ENCODE measurements around the gene SLC6A17. TPM values are rescaled to one million over a fixed set of nuclear protein-coding genes. Genes with fewer than 3 reads are reported as not detected.

The SLC6A17 gene
- total and polyA plus RNA-seq, 2 donors: 0.05 to 0.10 TPM

- Histone ChIP-seq H3K36me3 (ENCODE audit: insufficient read depth) (no peaks in the 10 kb centered on the region), H3K27ac (ENCODE audit: low read depth) (no peak overlapping the region), H3K4me1 (ENCODE audit: insufficient read depth) (no peaks in the 10 kb centered on the region), H3K4me3 (ENCODE audit: low read depth, low read length) (no peak overlapping the region)
- 15% methylated on average over 12 of the region's 12 CpGs for WGBS
- DNase-seq (ENCODE audit: extremely low spot score): no peak
These were observed 29.2 kb upstream of the SLC6A17 start for GRCh38 chr1:110120960-110121561.

DNA sequence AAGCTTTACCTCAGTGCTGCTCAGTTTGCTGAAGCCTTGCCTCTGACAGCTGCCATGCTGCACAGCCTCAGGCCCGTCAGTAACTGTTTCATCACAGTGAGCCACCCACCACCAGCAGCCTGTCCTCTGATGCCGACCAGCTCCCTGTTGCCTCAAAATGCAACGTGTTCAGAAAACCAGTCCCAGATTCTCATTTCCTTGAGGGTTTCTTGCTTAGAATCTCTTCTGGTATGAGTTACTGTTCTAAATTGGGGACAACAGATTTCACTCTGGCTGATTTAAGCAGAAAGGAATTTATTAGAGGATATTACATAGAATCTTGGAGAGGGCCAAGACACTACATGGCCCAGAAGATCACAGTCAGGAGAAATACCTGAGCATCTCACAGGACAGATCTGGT, 27.1 kb upstream of the SLC6A17 start:
- WGBS: 54% methylated on average over 3 of the region's 3 CpGs
- H3K27ac ChIP-seq (ENCODE audit: low read depth): no peak overlapping the region
- no peak overlapping the region for H3K4me3 ChIP-seq (ENCODE audit: low read depth, low read length)

GRCh38 chr1:110125810-110126209, 24.5 kb upstream of the SLC6A17 start:
- WGBS: 93% methylated on average over 4 of the region's 4 CpGs
- Histone ChIP-seq H3K27ac (ENCODE audit: low read depth) (no peak overlapping the region), H3K36me3 (ENCODE audit: insufficient read depth) (no peaks in the 10 kb centered on the region), H3K4me3 (ENCODE audit: low read depth, low read length) (no peak overlapping the region), H3K4me1 (ENCODE audit: insufficient read depth) (no peaks in the 10 kb centered on the region)
- DNase-seq (ENCODE audit: extremely low spot score): no peak

More for the DNA sequence above, 27.1 kb upstream of the SLC6A17 start:
- no peaks in the 10 kb centered on the region for H3K4me1 ChIP-seq (ENCODE audit: insufficient read depth)
- no peaks in the 10 kb centered on the region for H3K36me3 ChIP-seq (ENCODE audit: insufficient read depth)
- no peak for DNase-seq (ENCODE audit: extremely low spot score)

DNA sequence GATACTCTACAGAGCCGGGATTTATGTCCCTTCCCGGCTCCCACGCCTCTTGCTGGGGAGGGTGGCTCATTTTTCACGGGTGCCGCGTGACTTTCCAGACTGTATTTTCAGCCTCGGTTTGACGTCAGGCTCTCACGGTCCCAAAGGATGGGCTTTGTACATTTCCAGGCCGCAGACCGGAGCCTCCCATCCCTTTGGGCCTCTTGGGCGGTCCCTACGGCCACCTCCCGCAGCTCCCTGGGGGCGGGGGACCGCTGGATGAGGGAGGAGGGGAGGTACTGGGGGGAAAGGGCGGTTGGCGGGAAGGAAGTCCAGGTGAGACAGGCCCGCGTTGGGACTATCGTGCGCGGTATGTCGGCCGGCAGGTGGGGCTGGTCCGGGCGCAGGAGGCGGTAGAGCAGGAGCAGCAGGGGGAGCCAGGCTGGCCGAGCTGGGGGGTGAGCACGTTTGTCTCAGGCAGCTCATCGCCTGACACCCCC, 20.1 kb upstream of the SLC6A17 start:
- WGBS: 4% methylated on average over 31 of the region's 31 CpGs
- no peak for DNase-seq (ENCODE audit: extremely low spot score)
- Histone ChIP-seq H3K36me3 (ENCODE audit: insufficient read depth) (no peaks in the 10 kb centered on the region), H3K4me3 (ENCODE audit: low read depth, low read length) (no peak overlapping the region), H3K4me1 (ENCODE audit: insufficient read depth) (no peaks in the 10 kb centered on the region), H3K27ac (ENCODE audit: low read depth) (no peak overlapping the region)

DNA sequence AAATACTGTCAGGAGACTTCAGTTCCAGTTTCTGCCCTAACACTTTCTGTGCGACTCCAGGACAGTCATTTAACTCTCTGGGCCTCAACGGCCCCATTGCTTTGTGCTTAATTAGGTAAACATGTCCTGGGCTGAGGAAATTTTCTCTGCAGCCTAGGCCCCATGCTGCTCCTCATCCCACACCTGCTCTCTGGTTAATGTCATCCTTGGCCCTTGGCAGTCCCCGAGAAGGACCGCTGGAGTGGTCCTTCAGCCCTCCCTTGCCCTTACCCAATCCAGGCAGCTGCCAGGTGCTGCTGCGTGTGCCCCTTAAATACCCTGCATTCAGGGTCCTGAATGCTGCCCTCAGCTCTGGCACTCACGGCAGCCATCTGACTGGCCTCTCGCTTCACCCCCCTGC, 19.3 kb upstream of the SLC6A17 start:
- no peaks in the 10 kb centered on the region for H3K36me3 ChIP-seq (ENCODE audit: insufficient read depth)
- DNase-seq (ENCODE audit: extremely low spot score): no peak
- WGBS: 58% methylated on average over 7 of the region's 7 CpGs
- no peak overlapping the region for H3K4me3 ChIP-seq (ENCODE audit: low read depth, low read length)
- H3K4me1 ChIP-seq (ENCODE audit: insufficient read depth): no peaks in the 10 kb centered on the region
- no peak overlapping the region for H3K27ac ChIP-seq (ENCODE audit: low read depth)

GRCh38 chr1:110132682-110133081, 17.6 kb upstream of the SLC6A17 start:
- DNase-seq (ENCODE audit: extremely low spot score): no peak
- H3K4me3 ChIP-seq (ENCODE audit: low read depth, low read length): no peak overlapping the region
- H3K27ac ChIP-seq (ENCODE audit: low read depth): no peak overlapping the region
- H3K36me3 ChIP-seq (ENCODE audit: insufficient read depth): no peaks in the 10 kb centered on the region
- no peaks in the 10 kb centered on the region for H3K4me1 ChIP-seq (ENCODE audit: insufficient read depth)

DNA sequence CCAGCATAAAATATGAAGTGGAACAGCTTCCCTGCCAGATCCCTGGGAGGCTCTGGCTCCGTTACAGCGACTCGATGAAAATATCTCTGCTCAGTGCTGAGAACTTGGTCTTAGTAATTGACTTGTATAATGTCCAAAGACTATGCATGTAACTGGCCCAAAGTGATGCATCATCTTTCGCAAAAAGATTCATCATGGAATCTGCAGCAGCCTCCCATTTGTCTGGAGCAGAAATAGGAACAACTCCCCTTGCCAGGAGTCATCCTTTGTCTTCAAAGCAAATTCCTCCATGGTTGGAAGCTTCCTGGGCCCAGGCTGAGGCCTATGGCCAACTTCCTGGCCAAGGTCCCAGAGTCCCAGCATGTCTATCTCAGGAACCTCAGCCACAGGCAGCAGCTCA, 16.9 kb upstream of the SLC6A17 start:
- WGBS: 84% methylated on average over 4 of the region's 4 CpGs
- Histone ChIP-seq H3K4me1 (ENCODE audit: insufficient read depth) (no peaks in the 10 kb centered on the region), H3K36me3 (ENCODE audit: insufficient read depth) (no peaks in the 10 kb centered on the region), H3K4me3 (ENCODE audit: low read depth, low read length) (no peak overlapping the region), H3K27ac (ENCODE audit: low read depth) (no peak overlapping the region)
- DNase-seq (ENCODE audit: extremely low spot score): no peak

GRCh38 chr1:110134050-110134595, 16.2 kb upstream of the SLC6A17 start:
- Histone ChIP-seq H3K4me3 (ENCODE audit: low read depth, low read length) (no peak overlapping the region), H3K36me3 (ENCODE audit: insufficient read depth) (no peaks in the 10 kb centered on the region), H3K27ac (ENCODE audit: low read depth) (no peak overlapping the region), H3K4me1 (ENCODE audit: insufficient read depth) (no peaks in the 10 kb centered on the region)
- WGBS: 73% methylated on average over 11 of the region's 11 CpGs
- DNase-seq (ENCODE audit: extremely low spot score): no peak

DNA sequence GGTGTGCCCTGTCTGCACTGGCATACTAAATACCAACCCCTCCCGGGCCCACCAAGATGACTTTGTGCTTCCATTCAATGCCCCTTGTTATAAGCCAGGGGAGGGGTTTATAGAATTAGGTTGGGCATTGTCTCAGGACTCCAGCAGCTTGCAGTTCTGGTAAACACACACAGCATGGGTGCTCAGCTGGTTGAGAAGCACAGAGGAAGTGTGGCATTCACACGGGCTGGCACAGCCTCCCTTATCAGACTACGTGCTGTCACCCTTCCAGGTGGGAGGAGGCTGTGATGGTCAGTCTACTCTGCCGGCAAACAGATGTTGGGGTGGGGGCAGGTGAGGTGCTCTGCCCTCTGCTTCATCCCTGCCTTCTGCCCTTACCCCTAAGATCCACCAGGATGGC, 15.0 kb upstream of the SLC6A17 start:
- Histone ChIP-seq H3K4me3 (ENCODE audit: low read depth, low read length) (no peak overlapping the region), H3K36me3 (ENCODE audit: insufficient read depth) (no peaks in the 10 kb centered on the region), H3K27ac (ENCODE audit: low read depth) (no peak overlapping the region), H3K4me1 (ENCODE audit: insufficient read depth) (no peaks in the 10 kb centered on the region)
- 45% methylated on average over 4 of the region's 4 CpGs for WGBS
- no peak for DNase-seq (ENCODE audit: extremely low spot score)

- Histone ChIP-seq H3K4me1 (ENCODE audit: insufficient read depth) (no peaks in the 10 kb centered on the region), H3K27ac (ENCODE audit: low read depth) (no peak overlapping the region), H3K36me3 (ENCODE audit: insufficient read depth) (no peaks in the 10 kb centered on the region), H3K4me3 (ENCODE audit: low read depth, low read length) (no peak overlapping the region)
- no peak for DNase-seq (ENCODE audit: extremely low spot score)
- WGBS: 71% methylated on average over 10 of the region's 10 CpGs
These were observed 14.6 kb upstream of the SLC6A17 start for GRCh38 chr1:110135666-110136065.

DNA sequence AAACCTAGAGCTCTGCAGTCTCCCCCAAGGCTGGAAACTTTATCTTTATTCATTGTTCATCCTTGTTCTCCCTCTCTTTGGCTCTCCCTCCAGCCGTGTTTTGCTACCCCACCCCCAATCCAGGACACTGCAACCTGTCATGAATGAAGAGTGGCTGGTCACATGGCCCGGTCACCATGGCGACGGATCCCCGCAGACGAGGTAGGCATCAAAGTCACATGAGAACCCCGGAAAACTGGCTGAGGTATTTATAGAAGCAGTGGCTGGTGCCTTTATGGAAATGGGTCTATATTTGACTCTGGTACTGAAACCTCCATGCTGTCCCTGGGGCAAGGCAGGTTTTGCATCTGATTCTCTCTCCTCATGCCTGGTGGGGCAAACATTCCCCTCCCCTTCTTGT, 13.4 kb upstream of the SLC6A17 start:
- Histone ChIP-seq H3K27ac (ENCODE audit: low read depth) (no peak overlapping the region), H3K4me3 (ENCODE audit: low read depth, low read length) (no peak overlapping the region), H3K36me3 (ENCODE audit: insufficient read depth) (no peaks in the 10 kb centered on the region), H3K4me1 (ENCODE audit: insufficient read depth) (no peaks in the 10 kb centered on the region)
- DNase-seq (ENCODE audit: extremely low spot score): no peak
- WGBS: under 1% methylated on average over 7 of the region's 7 CpGs

DNA sequence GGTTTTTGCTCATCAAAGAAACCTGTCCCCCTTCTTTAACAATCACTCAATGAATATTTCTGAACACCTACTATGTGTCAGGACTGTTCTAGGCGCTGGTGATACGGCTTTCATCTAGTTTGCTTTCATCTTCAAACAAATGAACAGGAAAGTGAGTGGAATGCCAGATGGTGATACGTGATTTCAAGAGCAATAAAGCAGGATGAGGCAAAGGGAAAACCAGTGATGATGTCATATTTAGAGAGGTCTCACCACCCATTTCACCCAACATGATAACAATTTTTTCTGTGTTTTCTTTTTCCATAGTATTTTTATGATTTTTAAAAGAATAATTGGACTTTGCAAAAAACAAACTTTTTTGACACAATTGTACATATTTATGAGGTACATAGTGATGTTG, 11.3 kb upstream of the SLC6A17 start:
- Histone ChIP-seq H3K27ac (ENCODE audit: low read depth) (no peak overlapping the region), H3K4me1 (ENCODE audit: insufficient read depth) (no peaks in the 10 kb centered on the region), H3K36me3 (ENCODE audit: insufficient read depth) (no peaks in the 10 kb centered on the region), H3K4me3 (ENCODE audit: low read depth, low read length) (no peak overlapping the region)
- WGBS: 47% methylated on average over 3 of the region's 3 CpGs
- no peak for DNase-seq (ENCODE audit: extremely low spot score)

- Histone ChIP-seq H3K36me3 (ENCODE audit: insufficient read depth) (no peaks in the 10 kb centered on the region), H3K4me3 (ENCODE audit: low read depth, low read length) (no peak overlapping the region), H3K27ac (ENCODE audit: low read depth) (no peak overlapping the region), H3K4me1 (ENCODE audit: insufficient read depth) (no peaks in the 10 kb centered on the region)
- 56% methylated on average over 3 of the region's 3 CpGs for WGBS
- DNase-seq (ENCODE audit: extremely low spot score): no peak
These were observed 5.9 kb upstream of the SLC6A17 start for GRCh38 chr1:110144366-110144765.

DNA sequence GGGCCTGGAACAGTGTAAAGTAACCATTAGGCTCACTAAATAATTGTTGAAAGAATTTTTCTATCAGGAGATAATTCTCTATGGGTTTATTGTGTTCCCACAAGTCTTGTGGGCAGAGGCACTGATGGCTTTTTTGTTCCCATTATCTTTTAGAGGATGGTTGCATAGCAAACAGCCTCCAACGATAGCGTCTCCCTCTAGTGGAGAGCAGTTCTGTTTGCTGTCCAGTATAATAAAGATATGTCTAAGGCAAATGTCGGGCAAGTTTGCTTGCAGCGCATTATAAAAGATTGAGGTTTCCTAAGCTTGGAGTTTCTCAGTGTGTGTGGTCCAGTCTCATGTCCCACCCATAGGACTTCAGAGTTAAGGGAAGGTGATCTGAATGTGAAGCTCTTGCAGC, 1.3 kb upstream of the SLC6A17 start:
- WGBS: 50% methylated on average over 4 of the region's 4 CpGs
- no peaks in the 10 kb centered on the region for H3K4me1 ChIP-seq (ENCODE audit: insufficient read depth)

More for the DNA sequence above, 1.3 kb upstream of the SLC6A17 start:
- no peak overlapping the region for H3K27ac ChIP-seq (ENCODE audit: low read depth)
- no peak overlapping the region for H3K4me3 ChIP-seq (ENCODE audit: low read depth, low read length)
- no peaks in the 10 kb centered on the region for H3K36me3 ChIP-seq (ENCODE audit: insufficient read depth)
- DNase-seq (ENCODE audit: extremely low spot score): no peak

All from urinary bladder (tissue), 4 donors.